Measurements from ENCODE around the gene AQP1. TPM values are rescaled to one million over a fixed set of nuclear protein-coding genes. Genes with fewer than 3 reads are reported as not detected.

Gene AQP1
- total RNA-seq, 1 experiment from 2014 or later, result 0.52 TPM

GRCh38 chr7:30923009-30923773, 11.5 kb downstream of the AQP1 start:
- Histone ChIP-seq H3K4me3 (ENCODE audit: low read depth, low read length) (no peak overlapping the region), H3K36me3 (ENCODE audit: control insufficient read depth, insufficient read depth, low read length) (no peaks in the 10 kb centered on the region), H3K9me3 (0 out of 2 replicates have a peak, but pooled peaks cover 3% of the 10 kb centered on the region), H3K27me3 (replicated peaks; ENCODE audit: control insufficient read depth, insufficient read depth, low read length) (no peaks in the 10 kb centered on the region), H3K4me1 (no peaks in the 10 kb centered on the region)
- no peak for TF ChIP-seq CTCF (IDR thresholded peaks at IDR 0.05; ENCODE audit: insufficient read depth in 1 of 2, low read depth in 1 of 2, low read length in 1 of 2, severe bottlenecking in 1 of 2, unreplicated experiment in 1 of 2)
- Mint-ChIP-seq H3K27ac (ENCODE audit: unreplicated experiment) (no peak overlapping the region), H3K36me3 (ENCODE audit: insufficient read depth, unreplicated experiment) (no peaks in the 10 kb centered on the region), H3K4me1 (ENCODE audit: low read depth, unreplicated experiment) (no peaks in the 10 kb centered on the region), H3K4me3 (ENCODE audit: unreplicated experiment) (no peak overlapping the region), H3K9me3 (ENCODE audit: unreplicated experiment) (no peaks in the 10 kb centered on the region), H3K27me3 (ENCODE audit: insufficient read depth, unreplicated experiment) (no peaks in the 10 kb centered on the region)
- POLR2A ChIA-PET, result no interaction called here
- DNase-seq, result peak in 1 of 2 experiments; percentile 17
- BruUV-seq (replicated peaks), result no TSS peak
- intact Hi-C loops (cut with micrococcal nuclease; ENCODE audit: unreplicated experiment), result no loop called here
- CTCF ChIA-PET, result no interaction called here

GRCh38 chr7:30923774-30924413, 12.2 kb downstream of the AQP1 start:
- Mint-ChIP-seq H3K4me1 (ENCODE audit: low read depth, unreplicated experiment) (no peaks in the 10 kb centered on the region), H3K27me3 (ENCODE audit: insufficient read depth, unreplicated experiment) (no peaks in the 10 kb centered on the region), H3K27ac (ENCODE audit: unreplicated experiment) (no peak overlapping the region), H3K9me3 (ENCODE audit: unreplicated experiment) (no peaks in the 10 kb centered on the region), H3K36me3 (ENCODE audit: insufficient read depth, unreplicated experiment) (no peaks in the 10 kb centered on the region), H3K4me3 (ENCODE audit: unreplicated experiment) (no peak overlapping the region)
- ChIA-PET CTCF (no interaction called here), POLR2A (no interaction called here)
- BruUV-seq (replicated peaks), result no TSS peak
- Histone ChIP-seq H3K27me3 (replicated peaks; ENCODE audit: control insufficient read depth, insufficient read depth, low read length) (no peaks in the 10 kb centered on the region), H3K4me1 (no peaks in the 10 kb centered on the region), H3K4me3 (ENCODE audit: low read depth, low read length) (no peak overlapping the region), H3K9me3 (0 out of 2 replicates have a peak, but pooled peaks cover 3% of the 10 kb centered on the region), H3K36me3 (ENCODE audit: control insufficient read depth, insufficient read depth, low read length) (no peaks in the 10 kb centered on the region)
- intact Hi-C loops (cut with micrococcal nuclease; ENCODE audit: unreplicated experiment), result no loop called here
- peak in 1 of 2 experiments; percentile 23 for DNase-seq
- TF ChIP-seq CTCF (IDR thresholded peaks at IDR 0.05; ENCODE audit: insufficient read depth in 1 of 2, low read depth in 1 of 2, low read length in 1 of 2, severe bottlenecking in 1 of 2, unreplicated experiment in 1 of 2), result no peak

GRCh38 chr7:30924624-30925023, 13.0 kb downstream of the AQP1 start:
- H3K27me3 ChIP-seq (replicated peaks; ENCODE audit: control insufficient read depth, insufficient read depth, low read length), result no peaks in the 10 kb centered on the region
- no peaks in the 10 kb centered on the region for H3K4me1 Mint-ChIP-seq (ENCODE audit: low read depth, unreplicated experiment)
- no peak overlapping the region for H3K4me3 Mint-ChIP-seq (ENCODE audit: unreplicated experiment)
- ChIA-PET POLR2A (no interaction called here), CTCF (interaction anchor here (0.5 to 1.1 kb wide), 3 partner anchors 11 to 128 kb away, joined by 3 to 5 read pairs (median 3); no protein-coding TSS in a partner anchor)
- intact Hi-C loops (cut with micrococcal nuclease; ENCODE audit: unreplicated experiment), result no loop called here
- TF ChIP-seq CTCF (IDR thresholded peaks at IDR 0.05; ENCODE audit: insufficient read depth in 1 of 2, low read depth in 1 of 2, low read length in 1 of 2, severe bottlenecking in 1 of 2, unreplicated experiment in 1 of 2), result no peak
- BruUV-seq (replicated peaks), result no TSS peak
- no peaks in the 10 kb centered on the region for H3K27me3 Mint-ChIP-seq (ENCODE audit: insufficient read depth, unreplicated experiment)
- no peak overlapping the region for H3K27ac Mint-ChIP-seq (ENCODE audit: unreplicated experiment)
- no peaks in the 10 kb centered on the region for H3K9me3 Mint-ChIP-seq (ENCODE audit: unreplicated experiment)
- peak in 1 of 2 experiments; percentile 25 for DNase-seq
- no peaks in the 10 kb centered on the region for H3K36me3 Mint-ChIP-seq (ENCODE audit: insufficient read depth, unreplicated experiment)
- no peaks in the 10 kb centered on the region for H3K4me1 ChIP-seq
- no peak overlapping the region for H3K4me3 ChIP-seq (ENCODE audit: low read depth, low read length)
- no peaks in the 10 kb centered on the region for H3K36me3 ChIP-seq (ENCODE audit: control insufficient read depth, insufficient read depth, low read length)
- H3K9me3 ChIP-seq, result 0 out of 2 replicates have a peak, but pooled peaks cover 3% of the 10 kb centered on the region

Measured in Caco-2 (cell line).